Smooth muscle cell of the brain vasculature (primary cell): ENCODE results near the gene TDRKH.
"Not testable (repeated sequence)": the region's sequence is repeated elsewhere in the genome, so short reads cannot be mapped to it uniquely, and the experiment has no call there.

Experiments
- DNase-seq: peaks from one replicate; pipeline ENCODE4 v3.0.0-alpha.2; 2012; ENCODE audit warnings: low read depth, low spot score

TDRKH gene

DNA sequence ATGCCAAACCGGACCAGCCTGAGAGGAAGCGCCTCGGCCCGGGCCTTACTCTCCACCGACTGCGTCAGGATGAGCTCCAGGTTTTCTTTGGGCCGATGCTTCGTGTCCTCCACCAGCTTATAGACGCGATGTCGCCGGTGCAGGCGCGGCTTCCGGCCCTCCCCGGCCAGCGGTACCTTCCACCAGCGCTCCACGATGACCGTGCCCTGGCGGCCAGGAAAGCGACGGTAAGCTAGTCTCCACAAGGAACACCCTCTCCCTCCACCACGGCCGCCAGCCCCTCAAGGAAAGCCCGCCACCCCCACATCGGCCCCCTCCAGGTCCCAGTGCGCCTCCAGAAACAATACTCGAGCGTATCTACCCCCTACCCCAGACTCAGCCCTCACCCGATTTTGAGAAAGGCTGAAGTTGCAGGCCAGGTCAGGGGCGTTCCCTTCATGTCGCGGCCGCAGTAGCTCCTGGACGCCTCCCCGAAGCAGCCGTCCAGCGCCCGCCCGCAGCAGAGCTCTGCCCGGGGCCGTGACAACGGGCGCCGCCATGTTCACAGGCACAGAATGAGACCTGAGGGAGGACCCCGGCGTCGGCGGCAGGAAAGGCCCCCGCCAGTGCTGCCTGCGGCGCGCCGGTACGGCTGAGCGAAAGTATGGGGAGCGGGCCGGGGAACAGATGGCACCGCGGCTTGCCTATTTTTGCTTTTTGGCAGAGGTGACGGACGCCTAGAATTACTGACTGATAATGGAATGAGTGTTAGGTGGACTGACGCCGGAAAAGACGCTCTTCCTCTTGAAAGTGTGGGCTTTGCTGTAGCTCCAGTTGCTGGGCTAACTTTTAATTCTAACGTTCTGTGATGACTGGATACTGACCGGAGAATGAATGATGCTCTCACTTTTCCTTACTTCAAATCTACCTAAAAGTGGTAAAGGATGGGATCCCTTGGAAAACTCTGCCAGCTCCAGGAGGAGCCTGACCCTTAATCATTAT lies 27.1 kb downstream of the TDRKH start, which contains the start of gene MRPL9:
Gene MRPL9 (minus strand): TSS at position 556 of the 981 bp plus-strand sequence. CDS start 17 bp downstream, at position 539.
- peak; percentile 33 for DNase-seq

DNA sequence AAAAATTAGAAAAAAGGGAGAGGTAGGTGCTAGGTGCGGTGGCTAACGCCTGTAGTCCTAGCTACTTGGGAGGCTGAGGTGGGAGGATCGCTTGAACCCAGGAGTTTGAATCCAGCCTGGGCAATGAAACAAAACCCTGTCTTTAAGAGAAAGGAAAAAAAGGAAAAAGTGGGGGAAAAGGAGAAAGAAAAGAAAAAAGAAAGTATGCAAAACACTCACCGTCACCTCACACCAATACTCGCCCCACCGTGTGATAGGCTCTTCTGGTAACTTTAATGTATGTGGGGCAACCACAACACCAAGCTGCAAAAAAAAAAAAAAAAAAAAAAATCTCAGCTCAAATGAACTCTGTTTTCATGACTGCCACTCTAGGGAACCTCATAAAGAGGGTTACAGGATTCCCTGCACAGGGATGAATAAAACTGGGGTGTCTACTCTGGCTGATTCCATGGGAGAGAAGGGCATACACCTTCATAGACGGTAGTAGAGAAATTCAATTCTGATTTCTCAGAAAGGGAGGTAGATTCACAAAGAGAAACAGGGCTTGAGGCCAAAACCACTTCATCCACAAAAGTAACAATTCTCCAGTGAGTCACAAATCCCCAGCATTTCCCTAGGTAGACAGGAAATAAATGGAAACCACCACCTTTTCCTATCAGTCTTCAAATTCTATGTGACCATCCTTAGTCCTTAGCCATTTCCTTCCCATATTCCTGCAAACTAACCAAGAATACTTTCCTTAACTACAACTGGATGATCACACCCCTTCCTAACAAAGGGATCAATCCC lies 29.5 kb downstream of the TDRKH start:
- no peak for DNase-seq

- no peak for DNase-seq
These were observed 31.1 kb downstream of the TDRKH start for GRCh38 chr1:151759241-151759640.

DNA sequence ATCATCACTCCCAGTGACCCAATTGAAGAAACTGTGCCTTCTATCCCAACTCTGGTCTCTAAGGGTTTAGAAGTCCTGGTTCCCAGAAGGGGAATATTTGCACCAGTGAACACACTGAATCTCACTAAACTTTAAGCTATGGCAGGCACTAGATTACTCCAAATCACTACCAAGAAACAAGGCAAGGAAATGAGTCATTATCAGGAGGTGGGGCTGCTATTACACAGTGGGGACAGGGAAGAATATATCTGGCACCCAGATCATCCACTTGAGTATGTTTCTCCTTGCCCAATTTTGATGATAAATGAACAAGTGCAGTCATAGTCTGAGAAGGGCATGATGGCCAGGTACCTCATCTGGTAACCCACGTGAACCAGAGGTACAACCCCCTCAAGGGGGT lies 34.0 kb downstream of the TDRKH start:
- DNase-seq = no peak

GRCh38 chr1:151741516-151741915 lies 48.8 kb downstream of the TDRKH start:
- DNase-seq = no peak

GRCh38 chr1:151739590-151740355 lies 50.5 kb downstream of the TDRKH start:
- DNase-seq = no peak

DNA sequence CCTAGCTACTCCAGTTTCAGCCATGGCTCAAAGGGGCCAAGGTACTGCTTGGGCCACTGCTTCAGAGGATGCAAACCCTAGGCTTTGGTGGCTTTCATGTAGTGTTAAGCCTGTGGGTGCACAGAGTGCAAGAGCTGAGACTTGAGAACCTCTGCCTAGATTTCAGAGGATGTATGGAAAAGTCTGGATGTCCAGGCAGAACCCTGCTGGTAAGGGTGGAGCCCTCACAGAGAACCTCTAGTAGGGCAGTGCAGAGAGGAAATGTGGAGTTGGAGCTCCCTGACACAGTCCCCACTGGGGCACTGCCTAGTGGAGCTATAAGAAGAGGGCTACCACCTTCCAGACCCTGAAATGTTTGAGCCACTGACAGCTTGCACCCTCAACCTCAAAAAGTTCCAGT lies 52.8 kb downstream of the TDRKH start:
- no peak for DNase-seq

DNA sequence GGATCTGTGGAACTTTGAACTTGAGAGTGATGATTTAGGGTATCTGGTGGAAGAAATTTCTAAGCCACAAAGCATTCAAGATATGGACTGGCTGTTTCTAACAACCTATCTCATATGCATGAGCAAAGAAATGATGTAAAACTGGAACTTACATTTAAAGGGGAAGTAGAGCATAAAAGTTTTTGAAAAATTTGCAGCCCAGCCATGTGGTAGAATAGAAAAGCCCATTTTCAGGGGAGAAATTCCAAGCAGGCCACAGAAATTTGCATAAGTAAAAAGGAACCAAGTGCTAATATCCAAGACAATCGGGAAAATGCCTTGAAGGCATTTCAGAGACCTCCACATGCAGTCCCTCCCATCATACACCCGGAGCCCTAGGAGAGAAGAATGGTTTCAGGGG lies 53.3 kb downstream of the TDRKH start:
- no peak for DNase-seq

GRCh38 chr1:151733995-151734394 lies 56.3 kb downstream of the TDRKH start:
- not testable (repeated sequence) for DNase-seq

DNA sequence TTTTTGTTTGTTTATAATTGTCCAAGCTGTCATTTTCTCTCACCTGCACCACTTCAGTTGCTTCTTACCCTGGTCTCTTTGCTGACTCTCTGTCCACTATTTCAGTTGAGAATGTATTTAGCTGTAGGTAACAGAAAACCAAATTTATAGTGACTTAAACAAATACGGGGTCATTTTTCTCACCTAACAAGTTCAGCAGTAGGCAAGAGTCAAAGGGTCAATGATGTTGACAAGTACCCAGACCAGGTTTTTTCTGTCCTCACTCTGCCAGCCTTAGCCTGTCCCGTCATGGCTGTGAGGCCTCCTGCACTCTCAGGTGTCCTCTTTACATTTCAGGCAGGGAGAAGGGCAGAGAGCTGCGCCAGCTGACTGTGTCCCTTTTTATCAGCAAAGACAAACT lies 57.2 kb downstream of the TDRKH start:
- no peak for DNase-seq

- no peak for DNase-seq
These were observed 60.4 kb downstream of the TDRKH start for GRCh38 chr1:151729966-151730291.

DNA sequence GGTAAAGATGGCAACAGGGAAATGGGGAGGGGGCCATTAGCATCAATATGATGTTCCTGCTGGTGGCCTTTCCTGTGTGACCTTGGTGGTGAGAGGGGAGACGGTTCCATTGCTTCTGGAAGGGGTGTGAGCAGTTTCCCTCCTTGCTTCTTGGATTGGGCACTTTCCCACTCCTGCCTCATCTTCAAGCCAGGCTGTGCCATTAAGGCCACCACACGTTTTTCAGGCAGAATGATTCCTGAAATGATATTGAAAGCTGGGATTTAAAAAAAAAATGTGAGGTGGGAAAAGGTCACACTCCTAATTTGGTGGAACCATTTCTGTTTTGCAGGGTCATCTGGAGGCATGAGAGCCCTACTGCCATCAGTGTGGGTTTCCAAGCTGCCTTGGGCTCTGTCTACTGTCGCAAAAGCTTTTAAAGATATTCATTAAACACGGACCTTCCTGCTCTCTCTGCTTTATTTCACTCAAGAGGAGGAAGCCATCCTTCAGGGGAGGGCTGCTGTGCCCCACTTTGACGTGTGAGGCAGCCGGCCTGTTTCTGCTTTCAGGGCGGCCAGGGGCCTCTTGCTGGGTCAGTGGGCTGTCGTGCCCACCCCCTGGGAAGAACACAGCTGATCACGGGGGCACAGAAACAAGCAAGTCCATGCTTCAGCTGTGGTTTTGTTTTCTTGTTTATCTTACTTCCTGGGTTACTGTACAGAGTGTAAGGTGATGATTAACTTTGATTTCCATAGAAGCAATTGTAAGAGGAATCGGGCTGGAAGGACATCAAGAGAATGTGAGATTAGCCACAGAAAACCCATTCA lies 60.9 kb downstream of the TDRKH start:
- no peak for DNase-seq

DNA sequence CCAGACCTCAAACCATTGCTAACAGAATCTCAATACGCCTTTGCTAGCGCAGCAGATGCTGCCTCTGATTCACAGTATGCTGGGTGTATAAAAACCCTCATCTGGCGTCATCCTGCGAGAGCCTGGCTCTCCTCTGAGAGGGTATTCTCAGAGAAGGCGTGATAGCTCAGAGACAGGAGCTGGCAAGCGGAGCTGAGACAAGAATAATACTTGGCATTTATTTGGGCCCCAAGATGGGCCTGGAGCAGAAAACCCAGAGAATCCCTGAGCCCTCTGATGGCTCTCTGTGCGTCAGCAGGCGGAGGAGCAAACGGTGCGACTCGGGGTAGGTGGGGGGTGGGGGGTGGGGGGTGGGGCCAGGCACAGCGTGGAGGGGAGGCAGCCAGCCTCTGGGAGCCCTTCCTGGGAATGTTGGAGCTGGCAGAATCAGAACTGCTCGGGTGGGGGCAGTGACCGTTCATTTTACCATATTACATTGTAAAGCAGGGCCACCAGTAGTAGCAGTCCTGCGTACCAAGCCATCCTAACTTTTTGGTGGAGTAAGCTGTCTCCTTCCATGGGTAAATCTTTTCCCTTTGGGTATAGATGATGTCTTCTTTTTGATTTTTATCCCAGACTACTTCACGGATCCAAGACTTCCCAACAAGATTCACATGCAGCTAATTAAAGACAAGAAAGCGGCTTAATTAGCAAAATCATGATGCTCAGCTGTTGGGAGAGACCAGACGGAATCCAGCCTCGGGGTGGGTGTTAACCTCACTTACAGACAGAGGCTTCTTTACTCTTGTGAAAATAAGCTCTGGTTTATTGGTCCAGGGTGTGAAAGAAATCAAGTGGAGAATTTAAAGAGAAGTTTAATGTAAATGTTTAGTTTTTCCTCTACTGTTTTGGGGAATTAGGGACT lies 61.9 kb downstream of the TDRKH start:
- DNase-seq = no peak

DNA sequence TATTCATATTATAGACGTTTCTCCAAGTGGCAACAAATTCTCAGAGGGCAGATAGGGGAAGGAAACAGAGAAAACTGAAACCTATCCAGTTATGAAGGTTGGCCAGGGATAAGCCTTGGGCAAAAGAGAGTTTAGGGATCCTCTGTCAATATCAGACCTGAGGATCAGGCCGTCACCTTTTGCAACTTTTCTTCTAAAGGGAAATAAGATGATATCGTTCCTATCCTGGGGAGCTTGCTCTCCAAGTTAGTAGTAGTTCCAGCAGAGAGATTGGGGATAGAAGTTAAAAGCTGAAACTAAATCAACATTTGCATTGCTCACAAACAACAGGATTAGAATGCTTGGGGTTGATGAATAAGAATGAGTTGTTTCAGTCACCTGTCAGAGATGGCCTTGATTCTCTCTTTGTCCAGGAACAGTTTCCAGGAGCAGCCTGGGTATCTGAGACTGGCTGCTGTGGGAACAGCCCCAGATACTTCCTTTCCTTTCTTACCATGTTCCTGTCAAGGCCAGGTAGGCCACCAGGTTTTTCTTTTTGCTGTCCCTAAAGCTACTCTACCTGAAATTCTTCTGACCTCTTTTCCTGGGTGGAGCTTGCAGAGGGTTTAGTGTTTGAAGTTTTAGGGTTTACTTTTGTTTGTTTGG lies 66.5 kb downstream of the TDRKH start:
- DNase-seq = no peak
